Stimulated activated CD4-positive, alpha-beta T cell treated with anti-CD3 and anti-CD28 coated beads, Interleukin-4, amount 100 ng/mL, for 1 hour (primary cell): ENCODE results near the gene UST.
"Not testable (repeated sequence)": the region's sequence is repeated elsewhere in the genome, so short reads cannot be mapped to it uniquely, and the experiment has no call there.

Experiments used
- DNase-seq: peaks from one replicate; pipeline ENCODE4 v3.0.0-alpha.2; 2020

The UST gene

GRCh38 chr6:149102324-149102723 lies 355.5 kb downstream of the UST start:
- DNase-seq: no peak

GRCh38 chr6:149103950-149104349 lies 357.1 kb downstream of the UST start:
- DNase-seq: not testable (repeated sequence)

- DNase-seq: no peak
Observed at GRCh38 chr6:149107520-149107919, 360.7 kb downstream of the UST start.

- DNase-seq: no peak
Observed at GRCh38 chr6:149108038-149108748, 361.4 kb downstream of the UST start.

- no peak for DNase-seq
Observed at GRCh38 chr6:149108749-149109100, 361.9 kb downstream of the UST start.

GRCh38 chr6:149109397-149110070 lies 362.7 kb downstream of the UST start:
- DNase-seq: no peak

GRCh38 chr6:149111556-149112115 lies 364.8 kb downstream of the UST start:
- DNase-seq: no peak

GRCh38 chr6:149112976-149113375 lies 366.1 kb downstream of the UST start:
- no peak for DNase-seq

- no peak for DNase-seq
Observed at GRCh38 chr6:149114167-149114566, 367.3 kb downstream of the UST start.

GRCh38 chr6:149118737-149119653 lies 372.2 kb downstream of the UST start:
- DNase-seq: no peak

- no peak for DNase-seq
Observed at GRCh38 chr6:149122850-149123821, 376.3 kb downstream of the UST start.

GRCh38 chr6:149125309-149125708 lies 378.5 kb downstream of the UST start:
- no peak for DNase-seq
